GM19455 (cell line): Measurements from ENCODE around the gene ZNF468.
"Not testable (repeated sequence)": the region's sequence is repeated elsewhere in the genome, so short reads cannot be mapped to it uniquely, and the experiment has no call there.

Experiments used
- ATAC-seq: cut with Tn5 transposase; IDR thresholded peaks from one replicate; pipeline ENCODE4 v1.9.1; 2021; ENCODE audit not compliant: unreplicated experiment

Gene ZNF468

DNA sequence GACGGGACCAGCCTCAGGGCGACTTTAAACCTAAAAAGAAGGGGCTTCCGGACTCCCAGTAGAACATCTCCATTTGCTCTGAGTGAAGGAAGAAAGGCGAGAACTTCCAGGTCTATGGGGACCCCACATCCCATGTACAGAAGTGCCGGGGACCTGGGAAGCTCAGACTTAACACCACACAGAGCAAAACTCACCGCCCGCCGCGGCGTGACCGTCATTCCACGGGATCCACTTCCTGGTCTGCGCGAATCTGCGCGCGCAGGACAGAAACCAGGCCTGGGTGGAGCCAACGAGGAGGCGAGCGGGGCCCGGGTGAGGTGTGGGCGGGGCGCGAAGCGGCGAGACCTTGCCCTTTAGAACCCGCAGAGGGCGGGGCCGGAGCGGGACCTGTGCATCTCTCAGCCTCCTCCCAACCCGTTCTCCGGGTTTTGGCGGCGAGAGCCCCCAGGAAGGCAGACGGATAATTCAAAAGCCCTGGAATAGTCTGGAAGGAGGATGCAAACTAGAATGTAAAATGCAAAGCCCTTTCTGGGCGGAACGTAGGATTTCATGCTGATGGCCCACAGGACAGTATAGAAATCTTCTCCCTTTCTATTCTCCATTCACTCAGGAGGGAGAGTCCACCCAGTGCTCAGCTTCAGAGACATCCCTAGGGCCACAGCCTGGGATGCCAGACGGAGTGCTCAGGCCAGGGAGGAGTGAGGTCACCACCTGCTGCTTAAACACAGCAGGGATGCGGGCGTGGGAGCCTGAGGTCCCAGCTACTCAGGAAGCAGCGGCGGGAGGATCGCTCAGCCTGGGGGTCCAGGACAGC is at the start of gene ZNF468:
TSS of gene ZNF468 (minus strand) at position 242 of the 814 bp plus-strand sequence. CDS start 3,347 bp downstream, outside the sequence.
- peak; percentile 94 for ATAC-seq

DNA sequence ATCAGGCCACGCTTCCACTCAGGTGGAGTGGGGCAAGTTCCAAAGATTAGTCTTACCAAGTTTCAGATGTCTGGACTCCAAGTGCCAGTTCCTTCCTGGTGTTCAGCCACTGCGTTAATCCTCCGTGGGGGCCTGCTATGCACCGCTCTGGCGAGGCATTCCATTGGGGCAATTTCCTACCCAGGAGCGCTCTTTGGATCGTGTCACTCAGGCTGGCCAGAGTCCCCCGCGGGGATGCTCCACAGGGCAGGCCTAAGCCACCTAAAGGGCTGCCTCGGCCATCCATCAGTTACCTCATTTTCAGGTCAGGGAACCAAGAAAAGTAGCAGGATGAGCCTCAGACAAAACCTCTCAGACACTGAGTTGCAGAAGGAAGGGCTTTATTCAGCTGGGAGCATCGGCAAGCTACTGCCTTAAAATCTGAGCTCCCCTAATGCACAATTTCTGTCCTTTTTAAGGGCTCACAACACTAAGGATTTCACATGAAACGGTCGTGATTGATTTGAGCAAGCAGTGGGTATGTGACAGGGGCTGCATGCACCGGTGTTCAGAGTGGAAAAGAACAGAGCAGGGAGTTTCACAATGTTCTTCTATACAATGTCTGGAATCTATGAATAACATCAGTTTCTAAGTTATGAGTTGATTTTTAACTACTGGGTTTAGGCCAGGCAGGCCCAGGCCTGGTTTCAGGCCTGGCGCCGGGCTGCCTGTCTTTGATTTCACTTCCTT is 46.8 kb upstream of the ZNF468 start:
- ATAC-seq, result not testable (repeated sequence)

DNA sequence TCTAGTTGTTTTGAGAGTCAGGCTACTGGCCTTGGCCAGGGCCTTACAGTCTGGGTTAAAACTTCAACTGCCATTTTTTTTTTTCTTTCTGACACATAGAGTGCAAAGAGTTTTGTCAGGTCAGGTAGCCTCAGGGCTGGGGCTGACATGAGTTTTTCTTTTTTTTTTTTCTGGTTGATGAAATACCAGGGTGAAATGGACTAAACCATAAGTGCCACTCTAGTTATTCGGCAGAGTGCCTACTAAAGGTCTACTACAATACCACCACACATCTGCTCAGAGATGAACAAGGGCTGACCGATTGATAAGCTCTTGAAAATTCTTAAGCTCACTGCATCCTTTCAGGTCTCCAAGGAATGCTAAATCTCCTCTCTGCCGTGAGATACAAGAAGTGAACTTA is 44.4 kb upstream of the ZNF468 start:
- no peak for ATAC-seq

- ATAC-seq, result not testable (repeated sequence)
These were observed 41.2 kb upstream of the ZNF468 start for GRCh38 chr19:52898596-52898995.

DNA sequence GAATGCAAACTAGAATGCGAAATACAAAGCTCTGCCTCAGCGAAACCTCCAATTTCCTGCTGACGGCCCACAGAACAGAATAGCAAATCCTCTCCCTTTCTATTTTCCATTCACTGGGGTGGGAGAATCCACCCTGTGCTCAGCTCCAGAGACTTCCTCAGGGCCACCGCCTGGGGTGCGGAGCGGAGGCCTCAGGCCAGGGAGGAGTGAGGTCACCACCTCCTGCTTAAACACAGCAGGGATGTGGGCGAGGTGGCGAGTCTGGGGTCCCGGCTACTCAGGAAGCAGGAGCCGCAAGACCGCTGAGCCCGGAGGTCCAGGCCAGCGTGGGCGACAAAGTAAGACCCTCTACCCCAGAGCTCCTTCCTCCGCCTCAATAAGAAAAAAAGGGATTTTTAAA is 40.7 kb upstream of the ZNF468 start:
- ATAC-seq, result no peak

DNA sequence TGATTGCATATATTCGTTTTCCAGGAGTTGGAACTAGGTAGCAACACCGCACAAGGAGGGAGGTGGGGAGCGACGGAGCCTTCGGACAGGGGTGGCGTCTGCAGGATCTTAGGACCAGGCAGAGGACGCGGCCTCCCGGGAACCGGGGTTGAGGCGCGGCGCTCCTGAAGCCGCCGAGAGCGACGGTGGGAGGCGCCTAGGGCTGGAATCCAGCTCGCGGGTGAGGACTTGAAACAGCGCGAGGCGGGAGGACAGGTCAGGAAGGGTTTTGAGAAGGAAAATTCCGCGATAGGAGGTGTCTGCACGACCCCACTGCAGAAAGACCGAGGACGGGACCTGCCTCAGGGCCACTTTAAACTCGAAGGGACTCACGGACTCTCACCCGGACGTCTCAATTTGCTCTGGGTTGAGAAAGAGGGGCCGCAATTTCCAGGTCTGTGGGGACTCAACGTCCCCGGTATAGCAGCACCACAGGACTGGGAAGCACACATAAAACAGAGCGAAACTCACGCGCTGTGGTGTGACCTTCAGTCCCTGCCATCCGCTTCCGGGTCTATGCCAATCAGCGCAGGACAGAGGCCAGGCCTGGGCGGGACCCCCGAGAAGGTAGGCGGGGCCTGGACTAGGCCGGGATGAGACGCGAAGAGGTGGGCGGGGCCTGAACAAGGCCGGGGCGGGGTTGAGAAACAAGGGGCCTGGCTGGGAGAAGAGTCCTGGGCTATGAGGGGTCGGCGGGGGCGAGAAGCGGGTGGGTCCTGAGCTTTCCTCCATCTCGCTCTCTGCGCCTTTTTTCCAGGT is 39.9 kb upstream of the ZNF468 start, which contains the start of gene ZNF320:
TSS of gene ZNF320 (minus strand) at position 498 of the 798 bp plus-strand sequence. CDS start 7,380 bp downstream, outside the sequence.
- ATAC-seq, result peak; percentile 98

DNA sequence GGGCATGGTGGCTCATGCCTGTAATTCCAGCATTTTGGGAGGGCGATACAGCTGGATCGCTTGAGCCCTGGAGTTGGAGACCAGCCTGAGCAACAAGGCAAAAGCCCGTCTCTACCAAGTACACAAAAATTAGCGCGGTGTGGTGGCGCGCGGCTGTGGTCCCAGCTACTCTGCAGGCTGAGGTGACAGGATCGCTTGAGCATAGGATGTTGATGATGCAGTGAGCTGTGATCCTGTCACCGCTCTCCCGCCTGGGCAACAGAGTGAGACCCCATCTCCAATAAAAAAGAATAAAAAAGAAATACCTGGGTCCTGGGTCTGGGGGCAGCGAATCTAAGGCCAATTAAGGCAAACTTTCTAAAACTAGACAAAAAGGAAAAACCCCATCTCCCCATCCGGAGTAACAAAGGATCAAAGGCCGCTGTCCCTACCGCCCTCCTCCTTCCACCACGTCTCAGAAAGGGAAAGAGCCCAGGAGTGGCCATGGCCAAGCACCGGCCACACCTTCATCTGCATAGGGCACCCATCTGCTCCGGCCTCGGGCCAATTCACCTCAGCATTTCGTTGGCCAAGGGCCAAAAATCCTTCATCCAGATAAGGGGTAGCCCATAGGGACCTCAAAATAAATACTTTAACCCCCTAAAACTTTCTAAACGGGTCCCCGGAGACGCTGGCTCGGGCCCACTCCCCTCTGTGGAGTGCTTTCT is 39.2 kb upstream of the ZNF468 start:
- no peak for ATAC-seq

GRCh38 chr19:52891336-52891735 is 33.9 kb upstream of the ZNF468 start:
- no peak for ATAC-seq

DNA sequence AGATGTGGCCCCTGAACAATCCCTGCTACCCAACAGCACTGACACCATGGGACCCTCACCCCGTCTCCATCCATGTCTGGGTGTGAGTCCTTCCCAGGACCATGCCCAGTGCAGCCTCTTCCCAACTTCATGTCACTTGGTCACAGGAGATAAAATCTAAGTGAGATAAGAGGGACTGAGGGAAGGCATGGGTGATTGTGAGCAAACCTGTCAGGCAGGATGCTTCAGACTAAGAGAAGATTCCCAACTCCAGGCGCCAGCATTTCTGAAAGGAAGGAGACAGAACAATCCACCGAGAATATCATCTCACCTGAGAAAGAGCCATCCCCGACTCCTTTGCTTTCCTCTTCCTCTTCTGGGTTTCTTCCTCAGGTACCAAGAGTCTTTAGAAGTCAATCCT is 32.5 kb upstream of the ZNF468 start:
- ATAC-seq, result no peak

- no peak for ATAC-seq
These were observed 31.7 kb upstream of the ZNF468 start for GRCh38 chr19:52889076-52889475.

DNA sequence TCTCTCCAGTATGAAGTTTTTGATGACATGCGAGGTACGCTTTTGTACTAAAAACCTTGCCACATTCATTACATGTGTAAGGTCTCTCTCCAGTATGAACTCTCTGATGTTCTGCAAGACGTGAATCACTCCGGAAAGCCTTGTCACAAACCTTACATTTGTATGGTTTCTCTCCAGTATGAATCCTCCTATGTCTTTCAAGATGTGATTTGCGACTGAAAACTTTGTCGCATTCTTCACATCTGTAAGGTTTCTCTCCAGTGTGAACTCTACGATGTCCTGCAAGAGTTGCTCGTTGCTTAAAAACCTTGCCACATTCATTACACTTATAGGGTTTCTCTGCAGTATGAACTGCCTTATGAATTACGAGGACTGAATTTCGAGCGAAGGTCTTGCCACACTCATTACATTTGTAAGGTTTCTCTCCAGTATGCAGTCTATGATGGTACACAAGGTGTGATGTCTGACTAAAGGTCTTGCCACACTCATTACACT is 23.5 kb upstream of the ZNF468 start:
- no peak for ATAC-seq

DNA sequence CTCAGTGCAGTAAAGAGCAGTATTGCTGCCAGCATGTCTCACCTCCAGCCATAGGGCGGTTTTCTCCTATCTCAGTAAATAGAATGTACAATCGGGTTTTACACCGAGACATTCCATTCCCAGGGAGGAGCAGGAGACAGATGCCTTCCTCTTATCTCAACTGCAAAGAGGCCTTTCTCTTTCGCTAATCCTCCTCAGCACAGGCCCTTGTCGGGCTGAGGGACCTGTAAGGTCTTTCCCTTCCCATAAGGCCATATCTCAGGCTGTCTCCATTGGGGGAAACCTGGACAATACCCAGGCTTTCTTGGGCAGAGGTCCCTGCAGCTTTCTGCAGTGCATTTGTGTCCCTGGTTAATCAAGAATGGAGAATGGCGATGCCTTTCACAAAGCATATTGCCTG is 15.6 kb upstream of the ZNF468 start:
- not testable (repeated sequence) for ATAC-seq

DNA sequence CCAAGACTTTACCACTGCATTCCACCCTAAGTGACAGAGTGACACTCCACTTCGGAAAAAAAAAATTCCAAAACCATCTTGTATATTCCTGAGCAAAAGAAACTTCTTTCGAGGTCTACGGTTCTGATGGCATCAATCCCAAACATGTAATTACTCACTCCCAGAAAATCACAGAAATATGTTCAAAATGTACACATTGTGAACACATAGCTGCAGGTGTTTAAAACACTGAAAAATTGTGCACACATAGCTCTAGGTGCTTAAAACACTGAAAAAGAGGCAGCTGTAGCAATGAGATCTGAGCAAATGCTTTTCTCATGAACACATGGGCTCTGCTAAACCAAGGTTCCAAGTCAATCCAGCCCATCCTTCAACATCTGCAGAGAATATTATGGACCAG is 14.0 kb upstream of the ZNF468 start:
- no peak for ATAC-seq

DNA sequence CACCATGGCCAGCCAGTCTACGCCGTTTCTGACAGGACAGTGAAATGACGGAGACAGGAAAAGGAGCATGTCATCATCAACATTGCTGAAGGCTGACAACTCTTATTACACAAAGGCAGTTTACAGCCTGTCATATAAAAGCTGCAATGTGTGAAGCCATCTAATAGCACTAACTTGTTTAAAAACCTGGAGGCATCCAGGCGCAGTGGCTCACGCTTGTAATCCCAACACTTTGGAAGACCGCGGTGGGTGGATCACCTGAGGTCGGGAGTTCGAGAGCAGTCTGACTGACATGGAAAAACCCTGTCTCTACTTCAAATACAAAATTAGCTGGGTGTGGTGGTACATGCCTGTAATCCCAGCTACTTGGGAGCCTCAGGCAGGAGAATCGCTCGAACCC is 10.6 kb upstream of the ZNF468 start:
- ATAC-seq, result not testable (repeated sequence)

DNA sequence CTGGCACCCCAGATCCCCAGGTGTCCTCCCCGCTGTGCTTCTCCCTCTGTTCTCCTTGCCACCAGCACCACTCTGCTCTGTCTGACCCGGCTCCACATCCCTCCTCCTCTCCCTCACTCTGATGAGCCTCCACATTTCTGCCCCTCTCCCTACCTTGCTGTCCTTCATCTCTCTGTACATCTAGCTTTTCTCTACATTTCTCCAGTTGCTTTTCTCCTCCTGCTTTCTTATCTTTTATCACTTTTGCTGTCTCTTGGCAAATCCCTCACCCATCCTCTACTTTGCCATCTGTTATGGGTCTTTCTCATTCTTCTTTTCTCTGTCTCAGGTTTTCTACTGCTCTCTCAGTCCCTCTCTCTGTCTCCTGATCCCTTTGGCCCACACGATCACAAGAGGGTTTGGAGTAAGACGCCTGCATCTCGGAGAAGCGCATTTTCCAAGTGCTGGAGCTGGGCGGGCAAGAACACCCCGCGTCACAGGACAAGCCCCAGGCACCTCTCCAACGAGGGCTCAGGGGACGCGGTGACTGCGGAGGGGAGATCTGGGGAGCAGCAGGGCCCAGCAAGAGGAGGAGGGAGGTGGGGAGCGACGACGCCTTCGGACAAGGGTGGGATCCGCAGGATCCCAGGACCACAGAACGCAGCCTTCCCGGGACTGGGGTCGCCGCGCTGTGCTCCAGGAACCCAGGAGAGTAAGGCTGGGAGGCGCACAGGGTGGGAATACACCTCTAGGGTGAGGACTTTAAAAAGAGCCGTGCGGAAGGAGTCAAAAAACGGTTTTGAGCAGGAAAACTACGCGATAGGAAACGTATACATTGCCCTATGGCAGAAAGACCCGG is 660 bp downstream of the ZNF468 start:
- not testable (repeated sequence) for ATAC-seq

- ATAC-seq, result not testable (repeated sequence)
These were observed 10.1 kb downstream of the ZNF468 start for GRCh38 chr19:52847352-52847751.

- not testable (repeated sequence) for ATAC-seq
These were observed 16.5 kb downstream of the ZNF468 start for GRCh38 chr19:52840825-52841465.

DNA sequence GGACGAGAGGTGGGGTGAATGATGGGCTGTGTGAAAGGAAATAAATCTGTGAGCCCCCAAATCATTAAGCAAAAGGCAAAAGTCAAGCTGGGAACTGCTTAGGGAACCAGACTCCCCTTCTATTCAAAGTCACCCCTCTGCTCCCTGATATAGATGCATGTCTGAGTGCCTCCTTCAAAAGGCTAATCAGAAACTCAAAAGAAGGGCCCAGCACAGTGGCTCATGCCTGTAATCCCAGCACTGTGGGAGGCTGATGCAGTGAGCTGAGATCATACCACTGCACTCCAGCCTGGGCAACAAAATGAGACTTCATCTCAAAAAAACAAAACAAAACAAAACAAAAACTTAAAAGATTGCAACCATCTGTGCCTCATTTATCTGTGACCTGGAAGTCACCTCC is 23.1 kb downstream of the ZNF468 start:
- ATAC-seq, result not testable (repeated sequence)

DNA sequence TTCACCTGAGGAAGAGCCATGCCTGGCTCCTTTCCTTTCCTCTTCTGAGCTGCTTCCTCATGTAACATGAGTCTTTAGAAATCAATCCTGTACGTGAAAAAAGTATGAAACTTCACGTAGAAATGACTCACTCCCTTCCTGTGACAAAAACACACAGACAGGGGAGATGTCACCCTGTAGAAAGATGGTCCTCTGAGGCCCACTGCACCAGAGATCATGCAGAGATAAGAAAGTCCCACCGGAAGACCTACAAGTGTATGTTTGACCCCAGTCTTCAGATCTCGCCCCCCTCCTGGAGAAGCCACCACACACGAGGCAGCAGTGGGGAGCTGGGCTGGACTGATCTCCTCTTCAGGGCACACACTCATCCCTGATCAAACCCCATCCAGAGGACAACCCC is 23.9 kb downstream of the ZNF468 start:
- not testable (repeated sequence) for ATAC-seq
